ENCODE measurements around the gene CYRIA. TPM values are rescaled to one million over a fixed set of nuclear protein-coding genes. Genes with fewer than 3 reads are reported as not detected.

Gene CYRIA
- polyA plus RNA-seq, 4 donors, result 0.45 to 2.8 (median 2.3) TPM

DNA sequence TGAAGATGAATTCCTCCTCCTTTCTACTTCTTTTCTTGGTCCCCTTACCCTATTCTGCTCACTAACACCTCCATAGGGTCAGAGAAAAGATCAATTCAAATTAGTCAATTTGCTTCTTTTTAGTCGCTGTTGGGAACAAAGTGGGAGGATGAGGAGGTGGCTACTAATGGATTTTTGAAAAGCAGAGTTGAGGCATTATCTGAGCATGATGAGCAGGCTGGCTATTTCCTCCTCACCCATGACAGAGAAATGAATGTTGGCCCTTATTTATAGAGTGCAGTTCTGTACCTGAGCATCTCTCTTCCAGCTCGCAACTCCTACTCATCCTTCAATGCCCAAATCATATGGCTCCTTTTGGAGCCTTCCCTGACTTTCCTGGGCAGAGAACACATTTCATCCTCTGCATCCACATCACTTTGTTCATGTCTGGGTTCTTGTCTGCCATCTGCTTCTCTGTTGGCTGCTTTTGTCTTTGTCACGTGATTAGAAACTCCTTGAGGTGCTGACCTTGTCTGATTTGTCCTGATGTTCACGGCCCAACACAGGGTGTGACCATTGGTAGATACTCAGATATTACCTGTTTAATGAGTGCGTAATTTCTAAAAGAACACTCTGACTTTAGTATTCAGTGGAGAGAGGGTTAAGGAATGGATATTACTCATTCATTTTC, 45.9 kb downstream of the CYRIA start:
- Histone ChIP-seq H3K4me3 (ENCODE audit: low read depth in 1 of 3, low read length in 3 of 3) (no peak overlapping the region), H3K9me3 (ENCODE audit: control insufficient read depth in 2 of 2, insufficient read depth in 1 of 2, low read depth in 1 of 2, low read length in 1 of 2) (no peaks in the 10 kb centered on the region), H3K27me3 (ENCODE audit: control insufficient read depth in 3 of 3, insufficient read depth in 3 of 3, low read length in 3 of 3) (peaks cover 0 to 4% (median 0%) of the 10 kb centered on the region in 3 donors), H3K27ac (ENCODE audit: low read depth in 1 of 3, low read length in 2 of 3) (no peak overlapping the region), H3K4me1 (ENCODE audit: control insufficient read depth in 3 of 3, insufficient read depth in 2 of 3, low read depth in 1 of 3, low read length in 2 of 3) (peaks cover 0 to 3% (median 0%) of the 10 kb centered on the region in 3 donors), H3K36me3 (ENCODE audit: control insufficient read depth in 3 of 3, insufficient read depth in 2 of 3, low read depth in 1 of 3, low read length in 3 of 3) (no peaks in the 10 kb centered on the region)
- FAIRE-seq (no peak), DNase-seq (no peak)
- 82 to 93% (median 84%) methylated on average over 5 of the region's 5 CpGs for WGBS, 3 donors

DNA sequence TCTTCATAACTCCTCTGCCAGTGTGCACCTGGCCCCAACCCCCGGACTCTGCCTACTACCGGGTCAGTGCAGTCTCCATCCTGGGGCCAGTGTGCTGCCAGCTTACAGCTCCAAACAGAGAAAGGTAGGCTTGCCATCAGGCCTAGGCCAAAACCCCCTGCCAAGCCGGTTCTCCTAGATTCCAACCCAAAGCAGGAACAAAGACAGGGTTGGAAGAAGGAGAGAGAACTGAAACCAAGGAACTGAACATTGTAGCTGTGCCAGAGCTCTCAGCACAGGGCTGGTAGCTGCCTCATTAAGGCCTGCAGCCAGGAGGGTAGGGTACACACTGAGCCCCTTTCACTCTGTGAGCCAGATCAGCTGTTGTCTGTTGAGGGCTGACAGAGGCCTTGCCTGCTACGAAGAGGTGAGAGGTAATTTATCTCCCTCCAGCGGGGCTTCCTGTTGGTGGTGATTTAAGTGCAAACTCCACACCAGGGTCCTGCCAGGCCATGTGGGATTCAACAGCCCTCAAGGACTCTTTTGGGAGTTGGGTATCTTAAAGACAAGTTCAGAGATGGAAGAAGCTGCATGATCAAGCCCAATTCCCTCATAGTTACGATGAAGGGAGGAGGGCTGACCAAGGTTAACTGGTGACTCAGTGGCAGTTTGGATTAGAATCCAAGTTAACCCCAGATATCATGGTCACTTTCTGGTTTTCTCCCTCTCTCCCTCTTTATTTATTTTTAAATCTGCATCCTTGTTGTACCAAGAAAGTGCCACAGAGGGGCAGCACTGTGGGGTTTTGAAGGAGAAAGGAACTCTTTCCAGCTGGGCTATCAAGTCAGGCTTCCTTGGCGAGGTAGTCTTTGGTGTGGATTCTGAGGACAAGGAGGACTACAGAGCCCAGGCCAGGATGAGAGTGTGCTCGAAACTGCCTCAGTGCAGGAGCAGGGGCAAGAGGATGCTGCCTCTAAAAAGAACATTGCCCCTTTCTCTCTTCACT, 48.1 kb downstream of the CYRIA start:
- Histone ChIP-seq H3K9me3 (ENCODE audit: control insufficient read depth in 2 of 2, insufficient read depth in 1 of 2, low read depth in 1 of 2, low read length in 1 of 2) (no peaks in the 10 kb centered on the region), H3K4me1 (ENCODE audit: control insufficient read depth in 3 of 3, insufficient read depth in 2 of 3, low read depth in 1 of 3, low read length in 2 of 3) (peaks cover 0 to 3% (median 0%) of the 10 kb centered on the region in 3 donors), H3K4me3 (ENCODE audit: low read depth in 1 of 3, low read length in 3 of 3) (no peak overlapping the region), H3K36me3 (ENCODE audit: control insufficient read depth in 3 of 3, insufficient read depth in 2 of 3, low read depth in 1 of 3, low read length in 3 of 3) (no peaks in the 10 kb centered on the region), H3K27me3 (ENCODE audit: control insufficient read depth in 3 of 3, insufficient read depth in 3 of 3, low read length in 3 of 3) (peaks cover 0 to 4% (median 0%) of the 10 kb centered on the region in 3 donors), H3K27ac (ENCODE audit: low read depth in 1 of 3, low read length in 2 of 3) (no peak overlapping the region)
- FAIRE-seq (no peak), DNase-seq (peak in 1 of 2 donors; percentile 12)
- 69 to 79% (median 75%) methylated on average over 7 to 8 of the region's 8 CpGs for WGBS, 3 donors

Data from small intestine (tissue), 7 donors.